GM19240 (cell line): Measurements from ENCODE around the gene CCS.
"Not testable (repeated sequence)": the region's sequence is repeated elsewhere in the genome, so short reads cannot be mapped to it uniquely, and the experiment has no call there.

Experiments used
- DNase-seq: peaks from one replicate; pipeline ENCODE4 v3.0.0; 2011; ENCODE audit warnings: low spot score; ENCODE audit not compliant: insufficient read length

The CCS gene

GRCh38 chr11:66625041-66625751 lies 32.2 kb downstream of the CCS start:
- no peak for DNase-seq

- DNase-seq, result no peak
Observed at GRCh38 chr11:66625752-66626149, 32.8 kb downstream of the CCS start.

- DNase-seq, result no peak
Observed at GRCh38 chr11:66626382-66626781, 33.4 kb downstream of the CCS start.

GRCh38 chr11:66626926-66627325 lies 33.9 kb downstream of the CCS start:
- no peak for DNase-seq

- DNase-seq, result no peak
Observed at GRCh38 chr11:66628061-66628603, 35.1 kb downstream of the CCS start.

- DNase-seq, result no peak
Observed at GRCh38 chr11:66629356-66629755, 36.4 kb downstream of the CCS start.

GRCh38 chr11:66631883-66632282 lies 38.9 kb downstream of the CCS start:
- DNase-seq, result no peak

GRCh38 chr11:66632952-66633351 lies 40.0 kb downstream of the CCS start:
- DNase-seq, result no peak

- no peak for DNase-seq
Observed at GRCh38 chr11:66636411-66636810, 43.4 kb downstream of the CCS start.

- no peak for DNase-seq
Observed at GRCh38 chr11:66637557-66638176, 44.7 kb downstream of the CCS start.

- peak; percentile 96 for DNase-seq
Observed at GRCh38 chr11:66638177-66639065, 45.4 kb downstream of the CCS start, which contains the start of gene RBM4. RBM4 (plus strand) TSS chr11:66638703; CDS start chr11:66639712, 1,009 bp downstream.

GRCh38 chr11:66639066-66639813 lies 46.3 kb downstream of the CCS start:
- DNase-seq, result no peak

- not testable (repeated sequence) for DNase-seq
Observed at GRCh38 chr11:66639814-66640340, 46.9 kb downstream of the CCS start.

- DNase-seq, result no peak
Observed at GRCh38 chr11:66641834-66642233, 48.8 kb downstream of the CCS start.

- DNase-seq, result no peak
Observed at GRCh38 chr11:66643745-66644437, 50.9 kb downstream of the CCS start.

GRCh38 chr11:66646828-66647227 lies 53.8 kb downstream of the CCS start:
- no peak for DNase-seq

- no peak for DNase-seq
Observed at GRCh38 chr11:66649903-66650302, 56.9 kb downstream of the CCS start.

GRCh38 chr11:66651016-66651415 lies 58.0 kb downstream of the CCS start:
- DNase-seq, result no peak

GRCh38 chr11:66652651-66653050 lies 59.7 kb downstream of the CCS start:
- DNase-seq, result no peak

GRCh38 chr11:66653123-66653522 lies 60.1 kb downstream of the CCS start:
- no peak for DNase-seq
